OCI-LY7 (cell line): ENCODE data around the gene ITGAV. TPM values are rescaled to one million over a fixed set of nuclear protein-coding genes. Genes with fewer than 3 reads are reported as not detected.

Experiments
- BruUV-seq: library from RNA; stranded (reverse); fragments of 400-500 nt; replicated peaks from 2 replicates; lab custom pipeline; 2021; lab: Mats Ljungman, UMichigan
- CTCF ChIA-PET: fragments of 300-600 bp; sonication (Branson Sonifier 250); formaldehyde crosslinking; loops from one replicate; lab custom pipeline; 2022; ENCODE audit warnings: antibody characterized with exemption; ENCODE audit not compliant: unreplicated experiment; lab: Charles Lee
- POLR2A ChIA-PET: fragments of 300-600 bp; sonication (Branson Sonifier 250); formaldehyde crosslinking; loops from one replicate; lab custom pipeline; 2022; ENCODE audit warnings: antibody characterized with exemption; lab: Charles Lee
- DNase-seq: peaks from one replicate; pipeline ENCODE4 v3.0.0-alpha.2; 2015; ENCODE audit warnings: low spot score
- H2AFZ ChIP-seq: fragments of 200-600 bp; sonication (generic), shearing (Covaris generic); 2 replicates; pipeline ENCODE4 v1.6.1; 2014; ENCODE audit warnings: mild to moderate bottlenecking, antibody characterized with exemption, low read length, moderate library complexity
- H3K27ac ChIP-seq: fragments of 200-600 bp; sonication (generic); 2 replicates; pipeline ENCODE4 v1.5.1; 2014; ENCODE audit warnings: mixed run types, low read depth, mild to moderate bottlenecking, moderate library complexity, low read length, inconsistent platforms; ENCODE audit not compliant: poor library complexity, severe bottlenecking
- H3K36me3 ChIP-seq: fragments of 200-600 bp; sonication (generic); 2 replicates; pipeline ENCODE4 v1.6.1; 2014; ENCODE audit warnings: mild to moderate bottlenecking, antibody characterized with exemption, low read length, moderate library complexity, mixed read lengths; ENCODE audit not compliant: insufficient read depth
- H3K4me1 ChIP-seq: fragments of 200-600 bp; sonication (generic); 2 replicates; pipeline ENCODE4 v1.5.1; 2014; ENCODE audit warnings: mild to moderate bottlenecking, low read length; ENCODE audit not compliant: insufficient read depth, poor library complexity, severe bottlenecking
- H3K4me2 ChIP-seq: fragments of 200-600 bp; sonication (generic); 2 replicates; pipeline ENCODE4 v1.6.1; 2014; ENCODE audit warnings: mild to moderate bottlenecking, low read length
- H3K4me3 ChIP-seq: fragments of 200-600 bp; sonication (generic); 2 replicates; pipeline ENCODE4 v1.5.1; 2014; ENCODE audit warnings: mild to moderate bottlenecking, low read depth, low read length; ENCODE audit not compliant: poor library complexity, severe bottlenecking
- H3K79me2 ChIP-seq: fragments of 200-600 bp; sonication (generic); 2 replicates; pipeline ENCODE4 v1.6.1; 2016; ENCODE audit warnings: low read depth, mild to moderate bottlenecking, low read length, moderate library complexity, mixed read lengths; ENCODE audit not compliant: insufficient read depth
- H3K9me2 ChIP-seq: fragments of 200-600 bp; sonication (generic); 2 replicates; pipeline ENCODE4 v1.6.1; 2016; ENCODE audit warnings: mild to moderate bottlenecking, low read length, mixed read lengths; ENCODE audit not compliant: insufficient read depth
- H3K9me3 ChIP-seq: fragments of 200-600 bp; sonication (generic); 2 replicates; pipeline ENCODE4 v1.6.1; 2014; ENCODE audit warnings: mild to moderate bottlenecking, mixed run types, low read length, mixed read lengths
- H4K20me1 ChIP-seq: fragments of 200-600 bp; sonication (generic); 2 replicates; pipeline ENCODE4 v1.6.1; 2014; ENCODE audit warnings: mild to moderate bottlenecking, antibody characterized with exemption, low read length, moderate library complexity, mixed read lengths; ENCODE audit not compliant: insufficient read depth
- CTCF ChIP-seq: fragments of 200-600 bp; sonication (generic); conservative IDR thresholded peaks from 2 replicates; pipeline ENCODE4 v1.5.1; 2014; ENCODE audit warnings: mild to moderate bottlenecking, antibody characterized with exemption, low read length, moderate library complexity, mixed read lengths
- EZH2phosphoT487 ChIP-seq: fragments of 200-600 bp; sonication (generic); IDR thresholded peaks from 2 replicates; pipeline ENCODE4 v1.6.1; 2018; ENCODE audit warnings: low read depth, borderline replicate concordance, mild to moderate bottlenecking, mixed run types, antibody characterized with exemption, low read length, moderate library complexity, mixed read lengths
- intact Hi-C: fragments of 100-400 bp; cut with micrococcal nuclease; formaldehyde crosslinking; loops from one replicate; pipeline ENCODE4 v1.10.0; 2022; ENCODE audit not compliant: unreplicated experiment
- total RNA-seq, 2 experiments: library from RNA; depleted of rRNA in 1 of 2; stranded (reverse); fragments of >200 nt in 1 of 2; shearing (Covaris generic) in 1 of 2; gene quantifications; 2 replicates each; pipeline ENCODE4 v1.2.3, GENCODE V29; 2014 to 2022

Gene ITGAV
- total RNA-seq, 2 experiments from 2014 or later: 1.1 to 3.2 TPM

- Histone ChIP-seq H3K9me3 (no peaks in the 10 kb centered on the region), H3K27ac (no peak overlapping the region), H3K4me2 (no peak overlapping the region), H3K79me2 (no peaks in the 10 kb centered on the region), H3K36me3 (no peaks in the 10 kb centered on the region), H4K20me1 (no peaks in the 10 kb centered on the region), H3K4me1 (peaks cover 16% of the 10 kb centered on the region), H3K9me2 (no peaks in the 10 kb centered on the region), H3K4me3 (no peak overlapping the region), H2AFZ (no peak overlapping the region)
- DNase-seq: no peak
- CTCF ChIA-PET: no interaction called here
- intact Hi-C loops: no loop called here
- no TSS peak for BruUV-seq
- POLR2A ChIA-PET: interaction anchor here (0.7 kb wide), 1 partner anchor 307 kb away, joined by 4 read pairs; no protein-coding TSS in a partner anchor
- TF ChIP-seq CTCF (no peak), EZH2phosphoT487 (no peak)
Observed at GRCh38 chr2:186588421-186588820, 1.4 kb upstream of the ITGAV start.

GRCh38 chr2:186588940-186589611 lies 780 bp upstream of the ITGAV start:
- Histone ChIP-seq H3K9me3 (no peaks in the 10 kb centered on the region), H3K36me3 (no peaks in the 10 kb centered on the region), H3K9me2 (no peaks in the 10 kb centered on the region), H3K4me1 (peaks cover 16% of the 10 kb centered on the region), H3K4me3 (peak overlapping the region; percentile 69), H4K20me1 (no peaks in the 10 kb centered on the region), H2AFZ (peak overlapping the region; percentile 96), H3K79me2 (no peaks in the 10 kb centered on the region), H3K27ac (no peak overlapping the region), H3K4me2 (peak overlapping the region; percentile 77)
- no peak for TF ChIP-seq EZH2phosphoT487
- no peak for TF ChIP-seq CTCF
- ChIA-PET CTCF (no interaction called here), POLR2A (interaction anchor here (0.8 to 1.2 kb wide), 4 partner anchors 13 to 59 kb away, joined by 3 to 4 read pairs (median 3); no protein-coding TSS in a partner anchor)
- no peak for DNase-seq
- BruUV-seq: no TSS peak
- intact Hi-C loops: no loop called here

- no peak for DNase-seq
- H3K9me3 ChIP-seq: no peaks in the 10 kb centered on the region
- peaks cover 16% of the 10 kb centered on the region for H3K4me1 ChIP-seq
- TF ChIP-seq CTCF: no peak
- no peak for TF ChIP-seq EZH2phosphoT487
- H2AFZ ChIP-seq: peak overlapping the region; percentile 96
- intact Hi-C loops: no loop called here
- H3K79me2 ChIP-seq: no peaks in the 10 kb centered on the region
- ChIA-PET POLR2A (no interaction called here), CTCF (no interaction called here)
- no TSS peak for BruUV-seq
- no peaks in the 10 kb centered on the region for H3K36me3 ChIP-seq
- peak overlapping the region; percentile 69 for H3K4me3 ChIP-seq
- H3K27ac ChIP-seq: no peak overlapping the region
- no peaks in the 10 kb centered on the region for H4K20me1 ChIP-seq
- H3K4me2 ChIP-seq: peak overlapping the region; percentile 77
- H3K9me2 ChIP-seq: no peaks in the 10 kb centered on the region
Observed at GRCh38 chr2:186590350-186590758, 498 bp downstream of the ITGAV start.
